HG02981 (cell line): ENCODE data around the gene PARD6G.
"Not testable (repeated sequence)": the region's sequence is repeated elsewhere in the genome, so short reads cannot be mapped to it uniquely, and the experiment has no call there.

Experiments used
- ATAC-seq: cut with Tn5 transposase; IDR thresholded peaks from one replicate; pipeline ENCODE4 v1.9.1; 2021; ENCODE audit warnings: mild to moderate bottlenecking, moderate library complexity; ENCODE audit not compliant: unreplicated experiment

PARD6G gene

DNA sequence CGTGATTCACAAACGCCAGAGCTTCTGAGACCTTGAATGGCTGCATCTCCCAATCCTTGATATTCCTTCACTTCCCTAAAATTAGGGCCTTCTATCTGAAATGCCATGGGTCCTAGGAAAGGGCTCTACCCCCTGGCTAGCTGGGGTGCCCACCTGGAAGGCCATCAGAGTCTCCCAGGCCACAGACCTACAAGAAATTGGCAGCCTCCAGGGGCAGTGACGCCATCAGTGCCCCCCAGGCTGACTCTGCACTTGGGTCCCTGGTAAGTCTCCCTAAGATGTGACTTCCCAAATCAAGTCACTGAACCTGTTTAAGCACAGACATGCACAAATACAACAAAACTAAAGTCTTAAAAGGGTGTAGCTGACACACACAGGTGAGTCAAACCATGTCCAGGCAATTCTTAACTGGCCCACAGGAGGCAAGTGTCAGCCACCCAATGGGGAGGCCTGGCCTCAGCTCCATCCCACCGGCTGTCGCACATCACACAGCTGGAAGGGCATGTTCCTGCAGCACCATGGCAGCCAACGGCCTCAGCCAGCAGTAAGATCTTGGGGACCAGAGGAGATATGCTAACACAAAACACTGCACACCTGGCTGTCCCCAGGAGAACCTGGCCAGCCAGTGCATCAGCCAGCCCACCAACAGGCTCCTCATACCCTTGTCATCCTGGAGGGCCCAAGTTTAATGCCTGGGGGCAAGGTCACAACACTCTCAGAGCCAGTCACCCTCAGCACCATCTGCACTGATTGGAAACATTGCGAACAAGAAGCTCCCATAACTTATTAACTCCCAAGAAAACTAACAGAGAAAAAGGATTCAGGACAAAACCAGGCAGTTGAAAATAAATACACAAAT is 5.2 kb downstream of the PARD6G start:
- no peak for ATAC-seq

DNA sequence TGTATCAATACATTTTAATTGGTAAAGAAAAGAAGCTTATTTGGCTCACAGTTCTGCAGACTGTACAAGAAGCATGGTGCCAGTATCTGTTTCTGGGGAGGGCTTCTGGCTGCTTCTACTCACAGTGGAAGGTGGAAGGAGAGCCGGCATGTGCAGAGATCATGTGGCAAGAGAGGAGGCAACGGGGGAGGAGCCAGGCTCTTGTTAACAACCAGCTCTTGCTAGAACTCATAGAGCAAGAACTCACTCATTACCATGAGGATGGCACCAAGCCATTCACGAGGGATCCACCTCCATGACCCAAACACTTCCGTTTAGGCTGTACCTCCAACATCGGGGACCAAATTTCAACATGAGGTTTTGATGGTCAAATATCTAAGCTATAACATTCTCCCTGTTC is 7.5 kb downstream of the PARD6G start:
- no peak for ATAC-seq

DNA sequence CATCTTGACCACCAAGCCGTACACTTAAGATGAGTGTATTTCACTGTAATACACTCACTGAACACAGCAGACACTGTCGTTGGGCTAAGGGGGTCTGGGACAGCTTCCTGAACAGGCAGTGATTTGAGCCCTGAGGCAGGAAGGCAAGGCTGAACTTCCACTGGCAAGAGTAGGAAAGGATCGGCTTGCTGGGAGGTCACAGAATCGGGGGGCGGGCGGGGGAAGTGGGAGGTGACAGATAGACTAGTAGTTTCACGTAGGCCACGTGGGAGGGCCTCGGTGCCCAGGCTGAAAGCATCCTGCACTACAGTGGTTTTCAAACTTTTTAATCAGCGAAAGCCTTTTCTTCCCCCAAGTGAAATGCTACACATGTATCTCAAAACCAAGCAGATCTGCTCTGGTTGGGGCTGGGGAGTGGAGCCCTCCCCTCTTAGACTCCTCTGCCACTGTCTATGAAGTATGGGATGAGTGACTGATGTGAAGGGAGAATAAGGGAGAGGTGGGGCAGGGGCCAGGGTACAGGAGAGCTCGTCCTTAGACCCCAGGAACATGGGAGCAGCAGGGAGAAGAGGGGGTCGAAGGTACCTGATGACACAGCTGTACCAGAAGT is 8.6 kb downstream of the PARD6G start:
- ATAC-seq, result no peak

DNA sequence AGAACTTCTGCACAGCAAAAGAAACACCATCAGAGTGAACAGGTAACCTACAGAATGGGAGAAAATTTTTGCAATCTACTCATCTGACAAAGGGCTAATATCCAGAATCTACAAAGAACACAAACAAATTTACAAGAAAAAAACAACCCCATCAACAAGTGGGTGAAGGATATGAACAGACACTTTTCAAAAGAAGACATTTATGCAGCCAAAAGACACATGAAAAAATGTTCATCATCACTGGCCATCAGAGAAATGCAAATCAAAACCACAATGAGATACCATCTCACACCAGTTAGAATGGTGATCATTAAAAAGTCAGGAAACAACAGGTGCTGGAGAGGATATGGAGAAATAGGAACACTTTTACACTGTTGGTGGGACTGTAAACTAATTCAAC is 9.8 kb downstream of the PARD6G start:
- not testable (repeated sequence) for ATAC-seq

DNA sequence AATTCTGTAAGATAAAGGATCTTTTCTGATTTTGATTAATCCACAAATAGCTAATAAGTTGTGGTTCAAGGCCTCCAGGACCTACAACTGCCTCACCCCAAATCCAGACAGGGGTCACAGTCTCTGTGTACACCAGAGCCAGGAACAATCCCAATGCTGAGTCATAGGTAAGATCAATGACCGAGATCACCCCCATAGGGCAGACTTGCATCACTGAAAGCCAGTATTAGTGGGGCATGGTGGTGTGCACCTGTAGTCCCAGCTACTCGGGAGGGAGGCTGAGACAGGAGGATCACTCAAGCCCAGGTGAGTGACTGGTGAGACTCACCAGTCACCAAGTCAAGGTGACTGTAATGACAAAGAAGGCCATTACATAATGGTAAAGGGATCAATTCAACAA is 12.9 kb downstream of the PARD6G start:
- no peak for ATAC-seq

DNA sequence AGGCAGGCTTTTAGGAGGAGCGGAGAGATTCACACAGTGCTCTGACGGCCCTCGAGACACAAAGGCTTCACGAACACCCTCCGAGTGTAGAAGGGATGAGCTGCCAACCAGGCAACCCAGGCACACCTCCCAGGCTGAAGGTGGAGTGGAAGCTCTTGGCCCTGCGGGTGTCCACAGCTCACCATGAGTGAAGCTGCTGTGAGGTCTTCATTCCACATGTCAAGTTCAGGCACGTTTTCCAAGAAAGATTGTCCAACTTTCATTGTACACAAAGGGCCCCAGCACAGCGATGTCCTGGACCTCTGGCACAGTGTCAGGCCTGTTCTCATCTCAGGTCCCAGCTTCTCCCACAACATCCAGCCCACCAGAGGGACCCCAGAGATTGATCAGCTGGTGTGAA is 13.4 kb downstream of the PARD6G start:
- no peak for ATAC-seq

DNA sequence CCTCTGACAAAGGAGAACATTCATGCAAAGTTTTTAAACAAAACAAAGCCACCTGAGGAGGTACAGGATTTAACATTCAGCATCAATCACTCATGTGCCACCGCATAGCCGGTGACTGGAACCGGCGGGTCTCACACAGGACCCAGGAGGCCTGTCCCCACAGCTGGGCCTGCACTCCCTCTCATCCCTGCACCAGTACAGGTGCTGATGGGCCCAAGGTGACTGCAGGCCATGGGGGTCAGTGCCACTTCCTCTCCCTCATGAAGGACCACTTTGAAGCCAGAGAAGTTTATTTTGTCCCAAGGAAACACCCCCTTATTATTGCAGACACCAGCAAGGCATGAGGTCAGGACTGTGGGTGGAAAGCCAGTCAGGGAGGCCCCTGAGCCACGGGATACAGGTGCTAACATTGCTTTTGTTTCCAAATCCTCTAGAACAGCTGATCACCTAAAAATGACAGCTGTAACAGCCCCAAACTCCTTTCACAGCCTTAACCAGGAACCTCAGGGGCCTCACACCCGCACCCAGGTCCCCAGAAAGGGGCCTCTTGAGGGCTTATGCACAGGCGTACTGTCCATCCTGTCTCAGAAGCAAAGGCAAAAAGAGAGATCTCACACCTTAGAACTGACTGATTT is 14.0 kb downstream of the PARD6G start:
- ATAC-seq, result no peak

DNA sequence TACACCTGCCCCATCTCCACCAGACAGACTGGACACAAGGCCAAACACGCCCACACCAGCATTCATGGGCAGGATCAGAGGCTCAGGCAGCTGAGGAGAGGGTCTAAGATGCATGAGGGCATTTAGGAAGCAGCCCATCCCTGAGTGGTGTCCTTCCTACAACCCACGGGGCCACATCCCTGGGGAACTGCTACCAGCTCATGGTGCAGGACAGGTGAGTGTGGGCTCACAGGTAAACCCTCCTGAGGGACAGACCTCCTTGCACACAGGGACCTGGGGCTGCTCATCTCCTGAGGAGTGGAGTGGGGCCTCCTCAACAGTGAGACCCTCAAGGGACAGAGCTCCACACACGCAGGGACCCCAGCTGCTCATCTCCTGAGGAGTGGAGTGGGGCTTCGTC is 14.6 kb downstream of the PARD6G start:
- ATAC-seq, result no peak

DNA sequence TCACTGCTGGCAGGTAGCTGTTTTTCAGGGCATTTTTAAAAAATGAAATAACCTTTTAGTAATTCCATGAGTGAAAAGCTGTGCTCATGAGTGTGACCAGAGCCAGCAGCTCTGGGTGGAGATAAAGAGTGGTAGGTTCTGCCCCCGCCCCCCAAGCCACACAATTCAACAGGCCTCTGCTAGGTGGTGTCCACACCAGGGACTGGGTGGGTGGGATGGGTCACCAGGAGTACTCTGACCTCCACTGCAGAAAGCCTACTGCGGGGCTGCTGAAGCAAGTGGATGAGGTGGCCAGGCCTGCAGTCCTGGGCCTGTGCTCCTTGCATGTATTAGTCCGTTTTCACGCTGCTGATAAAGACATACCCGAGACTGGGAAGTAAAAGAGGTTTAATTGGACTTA is 15.3 kb downstream of the PARD6G start:
- no peak for ATAC-seq

DNA sequence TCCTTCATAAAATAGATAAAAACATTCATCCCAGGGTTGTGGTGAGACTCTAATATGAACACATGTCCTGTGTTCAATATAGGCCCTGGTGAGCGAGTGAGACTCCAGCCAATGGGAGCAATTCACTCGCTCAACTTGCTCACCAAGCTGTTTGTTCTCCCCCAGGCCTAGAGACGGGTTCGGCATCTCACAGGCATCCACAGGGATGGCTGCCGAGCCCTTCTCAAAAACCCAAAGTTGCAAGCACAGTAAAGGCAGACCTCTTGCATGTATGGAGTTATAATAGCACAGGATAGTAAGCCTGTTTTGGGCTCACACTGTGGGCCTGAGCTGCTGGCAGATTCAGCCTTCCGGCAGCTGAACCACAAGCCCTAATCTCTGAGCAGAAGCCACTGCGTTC is 15.7 kb downstream of the PARD6G start:
- no peak for ATAC-seq

DNA sequence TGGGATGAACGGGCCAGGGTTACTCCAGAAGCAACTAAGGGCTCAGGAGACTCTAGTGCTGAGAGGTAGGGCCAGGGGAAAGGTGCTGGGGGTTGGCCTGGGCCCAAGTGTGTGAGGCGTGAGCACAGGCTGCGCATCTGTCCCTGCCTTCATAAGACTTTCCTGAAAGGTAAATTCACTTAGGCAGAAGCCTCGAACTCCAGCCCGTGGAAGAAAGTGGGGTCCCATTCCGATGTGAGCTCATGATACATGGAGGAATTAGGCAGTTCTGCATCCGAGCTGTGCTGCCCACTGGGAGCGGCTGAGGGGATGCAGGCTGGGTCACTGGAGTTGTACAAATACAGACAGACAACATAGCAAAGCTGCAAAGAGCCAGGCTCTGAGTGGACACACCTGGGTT is 16.2 kb downstream of the PARD6G start:
- no peak for ATAC-seq

DNA sequence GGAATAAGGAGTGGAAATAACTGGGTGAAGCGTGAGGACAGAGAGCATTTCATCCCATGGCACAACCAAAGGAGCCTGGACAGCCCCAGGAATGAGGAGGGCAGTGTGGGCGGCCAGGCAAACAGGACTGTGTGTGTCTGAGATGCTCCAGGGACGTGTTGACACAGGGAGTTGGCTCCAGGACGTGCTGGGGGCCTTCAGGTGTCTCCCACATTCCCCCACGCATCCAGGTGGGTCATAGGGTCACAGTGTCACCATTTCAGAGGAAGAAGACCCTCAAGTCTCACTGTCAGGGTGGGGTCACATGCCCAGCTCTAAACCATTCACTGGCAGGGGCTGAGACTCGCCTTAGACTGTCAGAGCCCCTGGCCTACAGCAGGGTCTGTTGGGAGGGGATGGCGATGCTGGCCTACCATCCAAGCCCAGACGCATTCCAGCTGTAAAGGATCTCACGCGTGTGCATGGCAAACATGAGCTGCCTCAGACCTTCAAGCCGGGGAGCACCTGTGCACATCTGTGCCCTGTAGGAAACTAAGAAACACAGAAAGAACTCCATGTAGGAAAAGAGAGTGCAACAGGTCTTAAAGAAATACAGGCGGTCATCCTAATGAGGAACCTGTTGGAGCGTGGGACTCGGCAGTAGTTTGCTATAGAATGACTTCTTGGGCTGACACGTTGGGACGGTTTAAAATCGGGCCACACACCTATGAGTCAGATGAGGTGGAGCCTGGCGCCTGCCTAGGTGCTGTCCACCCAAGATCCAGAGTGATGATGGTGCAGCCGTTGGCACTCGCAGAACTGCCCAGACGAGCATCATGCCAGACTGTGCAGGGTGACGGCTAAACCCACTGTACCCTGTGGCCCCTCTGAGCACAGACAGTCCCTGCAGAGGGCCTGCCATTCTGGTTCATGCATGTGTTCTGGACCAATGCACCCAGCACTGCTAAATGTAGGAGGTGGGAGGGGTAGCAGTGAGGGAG is 17.3 kb downstream of the PARD6G start:
- no peak for ATAC-seq

DNA sequence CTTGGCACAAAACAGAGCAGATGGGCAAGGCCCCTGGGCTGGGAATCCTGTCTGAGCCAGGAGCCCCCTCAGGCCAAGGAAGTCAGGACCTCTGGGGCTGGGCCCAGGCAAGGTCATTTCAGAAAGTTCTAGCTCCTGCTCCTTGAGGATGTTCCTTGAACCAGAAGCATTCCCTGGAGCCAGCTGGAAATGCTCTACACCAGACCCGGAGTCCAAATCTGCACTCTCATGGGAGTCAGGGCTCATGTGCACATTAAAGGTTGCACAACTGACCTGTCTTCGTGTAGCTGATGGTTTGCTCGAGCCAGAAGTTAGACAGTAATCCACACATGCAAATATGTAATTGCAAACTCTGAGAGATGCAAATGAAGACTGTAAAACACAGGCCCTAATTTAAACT is 18.0 kb downstream of the PARD6G start:
- no peak for ATAC-seq

DNA sequence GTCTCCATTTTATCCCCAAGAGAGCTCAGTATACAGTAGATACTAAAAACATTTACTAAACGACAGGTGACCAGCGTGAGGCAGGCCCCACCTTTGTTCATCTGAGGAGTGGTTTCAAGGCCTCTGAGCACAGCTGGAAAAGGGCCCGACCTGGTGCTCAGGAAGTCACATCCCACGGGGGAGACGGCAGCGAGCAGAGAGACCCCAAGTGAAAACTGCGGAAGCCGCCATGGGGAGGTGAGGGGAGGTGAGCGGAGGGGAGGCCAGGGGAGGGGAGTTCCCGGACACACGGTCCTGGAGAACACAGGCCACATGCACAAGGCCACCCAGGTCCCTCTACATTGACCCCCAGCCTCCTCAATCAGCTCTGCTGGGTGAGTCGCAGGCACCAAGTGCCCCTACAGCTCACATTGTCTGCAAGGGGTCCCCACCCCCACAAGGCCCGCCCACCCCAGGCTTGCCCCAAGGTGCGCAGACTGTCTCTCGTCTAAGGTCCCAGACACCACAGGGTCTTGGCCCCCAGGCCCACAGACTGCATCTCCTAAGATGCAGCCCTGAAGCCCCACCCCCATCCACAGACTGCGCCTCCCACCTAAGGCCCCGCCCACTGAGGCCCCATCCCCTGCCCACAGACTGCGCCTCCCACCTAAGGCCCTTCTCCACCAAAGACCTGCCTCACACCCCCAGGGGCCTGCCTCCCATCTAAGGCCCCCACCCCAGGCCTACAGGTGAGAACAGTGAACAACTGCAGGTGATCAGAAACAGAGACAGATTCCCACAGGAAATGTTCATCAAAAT is 19.1 kb downstream of the PARD6G start:
- no peak for ATAC-seq

DNA sequence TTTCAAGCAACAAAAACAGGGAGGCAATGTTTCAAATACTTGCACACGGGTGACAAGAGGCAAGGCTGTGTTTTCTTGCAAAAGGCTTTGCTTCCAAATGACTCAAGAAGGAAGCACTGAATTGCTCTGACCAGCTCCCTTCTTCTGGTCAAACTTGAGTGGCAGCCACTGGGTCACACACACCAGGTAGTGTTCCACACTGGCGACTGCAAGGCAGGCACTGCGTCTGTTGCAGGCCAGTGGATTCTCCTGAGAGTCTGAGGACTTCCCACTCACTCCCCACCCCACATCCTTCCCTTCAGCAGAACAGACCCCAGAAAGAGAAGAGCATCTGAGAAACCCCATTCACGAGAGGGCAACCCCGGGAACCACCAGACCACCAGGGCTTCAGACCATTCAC is 19.8 kb downstream of the PARD6G start:
- ATAC-seq, result no peak

DNA sequence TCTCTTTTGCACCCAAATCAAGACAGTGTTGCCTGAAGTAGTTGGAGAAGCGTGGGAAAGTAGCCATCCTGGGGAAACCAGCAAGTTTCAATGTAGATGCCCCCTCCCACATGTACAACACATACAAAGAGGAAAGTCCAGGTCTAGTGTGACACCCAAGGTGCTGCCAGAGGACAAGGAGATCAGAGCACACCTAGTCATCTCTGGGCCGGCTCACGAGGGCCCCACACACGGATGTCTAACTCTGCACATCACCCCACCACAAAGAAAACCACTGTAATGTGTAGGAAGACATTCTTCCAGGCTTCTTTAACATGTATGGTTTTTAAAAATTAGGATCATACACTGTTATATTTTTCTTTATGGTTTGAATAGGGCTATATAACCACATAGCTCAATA is 21.6 kb downstream of the PARD6G start:
- ATAC-seq, result no peak

DNA sequence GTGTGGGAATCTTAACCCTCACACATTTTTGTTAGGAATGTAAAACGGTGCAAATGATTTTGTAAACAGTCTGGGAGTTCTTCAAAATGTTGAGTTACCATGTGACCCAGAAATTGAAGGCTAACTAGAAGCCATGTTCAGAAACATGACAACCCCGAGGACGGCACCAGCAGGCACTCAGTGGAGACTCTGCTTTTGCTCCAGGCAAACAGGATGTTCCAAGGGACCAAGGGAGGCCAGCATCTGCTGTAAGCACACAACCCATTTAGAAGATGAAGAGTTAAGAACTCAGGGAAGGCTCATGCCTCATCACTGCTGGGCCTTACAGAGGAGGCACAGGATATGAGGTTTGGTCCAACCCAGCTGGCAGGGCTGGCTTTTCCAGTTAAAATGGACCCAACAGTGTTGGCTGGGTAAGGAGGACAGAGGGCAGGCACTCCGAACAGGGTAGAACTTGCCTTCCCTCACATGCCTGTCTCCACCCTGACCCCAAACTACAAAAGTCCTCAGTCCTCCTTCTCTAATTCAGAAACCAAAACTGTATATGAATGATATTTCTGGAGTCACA is 23.6 kb downstream of the PARD6G start:
- no peak for ATAC-seq

DNA sequence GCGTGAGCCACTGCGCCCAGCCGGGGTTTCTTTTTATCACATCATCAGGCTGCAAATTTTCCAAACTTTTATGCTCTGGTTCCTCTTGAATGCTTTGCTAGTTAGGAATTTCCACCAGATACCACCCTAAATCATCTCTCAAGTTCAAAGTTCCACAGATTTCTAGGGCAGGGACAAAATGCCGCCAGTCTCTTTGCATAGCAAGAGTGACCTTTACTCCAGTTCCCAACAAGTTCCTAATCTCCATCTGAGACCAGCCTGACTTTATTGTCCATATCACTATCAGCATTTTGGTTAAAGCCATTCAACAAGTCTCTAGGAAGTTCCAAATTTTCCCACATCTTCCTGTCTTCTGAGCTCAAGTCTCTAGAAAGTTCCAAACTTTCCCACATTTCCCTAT is 27.8 kb downstream of the PARD6G start:
- ATAC-seq, result not testable (repeated sequence)

DNA sequence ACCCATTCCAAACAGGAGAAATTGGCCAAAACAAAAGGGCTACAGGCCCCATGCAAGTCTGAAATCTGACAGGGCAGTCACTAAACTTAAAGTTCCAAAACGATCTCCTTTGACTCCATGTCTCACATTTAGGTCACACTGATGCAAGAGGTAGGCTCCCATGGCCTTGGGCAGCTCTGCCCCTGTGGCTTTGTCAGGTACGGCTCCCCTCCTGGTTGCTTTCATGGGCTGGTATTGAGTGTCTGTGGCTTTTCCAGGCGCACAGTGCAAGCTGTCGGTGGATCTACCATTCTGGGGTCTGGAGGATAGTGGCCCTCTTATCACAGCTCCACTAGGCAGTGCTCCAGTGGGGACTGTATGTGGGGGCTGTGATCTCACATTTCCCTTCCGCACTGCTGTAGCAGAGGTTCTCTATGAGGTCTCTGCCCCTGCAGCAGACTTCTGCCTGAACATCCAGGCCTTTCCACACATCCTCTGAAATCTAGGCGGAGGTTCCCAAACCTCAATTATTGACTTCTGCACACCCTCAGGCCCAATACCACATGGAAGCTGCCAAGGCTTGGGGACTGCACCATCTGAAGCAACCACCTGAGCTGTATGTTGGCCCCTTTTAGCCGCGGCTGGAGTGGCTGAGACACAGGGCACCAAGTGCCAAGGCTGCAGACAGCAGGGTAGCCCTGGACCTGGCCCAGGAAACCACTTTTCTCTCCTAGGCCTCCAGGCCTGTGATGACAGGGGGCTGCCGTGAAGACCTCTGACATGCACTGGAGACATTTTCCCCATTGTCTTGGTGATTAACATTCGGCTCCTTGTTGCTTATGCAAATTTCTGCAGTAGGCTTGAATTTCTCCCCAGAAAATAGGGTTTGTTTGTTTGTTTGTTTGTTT is 28.7 kb downstream of the PARD6G start:
- no peak for ATAC-seq
